Smooth muscle cell of the umbilical artery (primary cell): ENCODE results near the gene DGCR8. TPM values are rescaled to one million over a fixed set of nuclear protein-coding genes. Genes with fewer than 3 reads are reported as not detected.

Experiments
- total RNA-seq: library from RNA; depleted of rRNA; stranded (reverse); fragments of >200 nt; gene quantifications from 2 replicates; pipeline ENCODE4 v1.2.3, GENCODE V29; 2014

The DGCR8 gene
- total RNA-seq, result 26.1 and 41.0 TPM in 2 replicates

GRCh38 chr22:20079745-20080444 is at the start of gene DGCR8:
Gene DGCR8, plus strand, starts transcription at chr22:20080241. Its CDS starts 5,723 bp downstream, at chr22:20085964.

GRCh38 chr22:20115691-20116375 is 35.8 kb downstream of the DGCR8 start, which contains the start of gene RANBP1:
Gene RANBP1, plus strand, starts transcription at chr22:20116104. Its CDS starts 81 bp downstream, at chr22:20116185.

GRCh38 chr22:20116951-20117632 is 37.1 kb downstream of the DGCR8 start, which contains the start of gene TRMT2A:
Gene TRMT2A, minus strand, starts transcription at chr22:20117226. Its CDS starts 320 bp downstream, at chr22:20116906.

GRCh38 chr22:20131597-20131858 is 51.5 kb downstream of the DGCR8 start, which contains the start of gene ZDHHC8:
Gene ZDHHC8, plus strand, starts transcription at chr22:20131804. Its CDS starts 144 bp downstream, at chr22:20131948.

GRCh38 chr22:20150381-20151275 is 70.6 kb downstream of the DGCR8 start, which contains the start of gene CCDC188:
Gene CCDC188, minus strand, starts transcription at chr22:20151055. Its CDS starts 69 bp downstream, at chr22:20150986.

Other genes with a start within 250 kb of the DGCR8 start
- 5.3 and 7.0 TPM in 2 replicates for gene GNB1L, start 225.4 kb upstream of the DGCR8 start, total RNA-seq
- gene RTL10, start 225.4 kb upstream of the DGCR8 start, total RNA-seq, result 10.4 and 15.8 TPM in 2 replicates
- gene COMT, start 138.5 kb upstream of the DGCR8 start, total RNA-seq, result 252 and 308 TPM in 2 replicates
- gene TXNRD2, start 138.4 kb upstream of the DGCR8 start, total RNA-seq, result 13.1 and 18.2 TPM in 2 replicates
- 8.6 and 13.2 TPM in 2 replicates for gene ARVCF, start 63.4 kb upstream of the DGCR8 start, total RNA-seq
- gene TANGO2, start 59.1 kb upstream of the DGCR8 start, total RNA-seq, result 54.1 and 61.5 TPM in 2 replicates
- gene RANBP1, start 35.9 kb downstream of the DGCR8 start, total RNA-seq, result 184 and 194 TPM in 2 replicates
- 40.7 and 42.3 TPM in 2 replicates for gene TRMT2A, start 37.0 kb downstream of the DGCR8 start, total RNA-seq
- gene ZDHHC8, start 51.6 kb downstream of the DGCR8 start, total RNA-seq, result 8.6 and 32.7 TPM in 2 replicates
- 0.30 TPM in 1 of 2 replicates, not detected in the other for gene CCDC188, start 70.8 kb downstream of the DGCR8 start, total RNA-seq
- gene RTN4R, start 188.1 kb downstream of the DGCR8 start, total RNA-seq, result 0.59 and 0.97 TPM in 2 replicates
- 28.7 and 40.4 TPM in 2 replicates for gene DGCR6L, start 239.8 kb downstream of the DGCR8 start, total RNA-seq